ENCODE measurements around the gene SGCD. TPM values are rescaled to one million over a fixed set of nuclear protein-coding genes. Genes with fewer than 3 reads are reported as not detected.

Gene SGCD
- total and polyA plus RNA-seq, 3 donors from 2014 or later, result 2.8 to 6.1 (median 5.0) TPM

- Histone ChIP-seq H3K27me3 (no peaks in the 10 kb centered on the region), H3K27ac (no peak overlapping the region), H3K4me1 (no peaks in the 10 kb centered on the region), H3K36me3 (ENCODE audit: low read depth, missing control alignments) (no peaks in the 10 kb centered on the region), H3K4me3 (no peak overlapping the region), H3K9me3 (no peaks in the 10 kb centered on the region)
- 90 to 91% methylated on average over 3 of the region's 3 CpGs for WGBS, 2 donors
- DNase-seq, result no peak
- intact Hi-C loops (cut with DNase I; ENCODE audit: low total_unique reads), result no loop called here
- TF ChIP-seq POLR2A (IDR thresholded peaks at IDR 0.05), result no peak
- TF ChIP-seq, protein P1, sequence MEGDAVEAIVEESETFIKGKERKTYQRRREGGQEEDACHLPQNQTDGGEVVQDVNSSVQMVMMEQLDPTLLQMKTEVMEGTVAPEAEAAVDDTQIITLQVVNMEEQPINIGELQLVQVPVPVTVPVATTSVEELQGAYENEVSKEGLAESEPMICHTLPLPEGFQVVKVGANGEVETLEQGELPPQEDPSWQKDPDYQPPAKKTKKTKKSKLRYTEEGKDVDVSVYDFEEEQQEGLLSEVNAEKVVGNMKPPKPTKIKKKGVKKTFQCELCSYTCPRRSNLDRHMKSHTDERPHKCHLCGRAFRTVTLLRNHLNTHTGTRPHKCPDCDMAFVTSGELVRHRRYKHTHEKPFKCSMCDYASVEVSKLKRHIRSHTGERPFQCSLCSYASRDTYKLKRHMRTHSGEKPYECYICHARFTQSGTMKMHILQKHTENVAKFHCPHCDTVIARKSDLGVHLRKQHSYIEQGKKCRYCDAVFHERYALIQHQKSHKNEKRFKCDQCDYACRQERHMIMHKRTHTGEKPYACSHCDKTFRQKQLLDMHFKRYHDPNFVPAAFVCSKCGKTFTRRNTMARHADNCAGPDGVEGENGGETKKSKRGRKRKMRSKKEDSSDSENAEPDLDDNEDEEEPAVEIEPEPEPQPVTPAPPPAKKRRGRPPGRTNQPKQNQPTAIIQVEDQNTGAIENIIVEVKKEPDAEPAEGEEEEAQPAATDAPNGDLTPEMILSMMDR (IDR thresholded peaks at IDR 0.05), result no peak
Measured at GRCh38 chr5:156667616-156668015, 340.7 kb downstream of the SGCD start.

- TF ChIP-seq POLR2A (IDR thresholded peaks at IDR 0.05), result no peak
- TF ChIP-seq, protein P1 (IDR thresholded peaks at IDR 0.05), result no peak
- Histone ChIP-seq H3K4me1 (no peaks in the 10 kb centered on the region), H3K27me3 (no peaks in the 10 kb centered on the region), H3K9me3 (no peaks in the 10 kb centered on the region), H3K27ac (no peak overlapping the region), H3K36me3 (ENCODE audit: low read depth, missing control alignments) (no peaks in the 10 kb centered on the region), H3K4me3 (no peak overlapping the region)
- intact Hi-C loops (cut with DNase I; ENCODE audit: low total_unique reads), result no loop called here
- DNase-seq, result no peak
Measured at GRCh38 chr5:156669416-156669815, 342.5 kb downstream of the SGCD start.

DNA sequence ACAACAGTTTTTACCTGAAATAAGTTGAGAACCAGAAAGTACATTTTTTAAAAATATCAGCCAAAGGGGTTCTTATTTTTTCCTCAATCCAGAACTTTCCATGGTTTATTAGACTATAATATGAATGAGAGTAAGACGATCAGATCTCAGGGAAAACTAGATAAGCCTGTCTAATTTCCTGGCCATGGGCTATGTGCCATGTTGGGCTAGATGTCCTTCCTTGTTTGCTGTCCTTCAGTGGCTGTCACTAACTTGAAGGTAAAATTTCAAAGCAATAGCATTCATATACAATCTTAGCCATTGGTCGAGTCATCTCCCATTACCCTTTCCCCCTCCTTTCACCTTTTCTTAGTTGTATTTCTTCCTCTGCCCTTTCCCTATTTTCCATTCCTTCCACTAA is 343.7 kb downstream of the SGCD start:
- no peaks in the 10 kb centered on the region for H3K9me3 ChIP-seq
- H3K27me3 ChIP-seq, result no peaks in the 10 kb centered on the region
- WGBS, 2 donors, result 74 to 82% methylated on average over 2 of the region's 2 CpGs
- H3K4me1 ChIP-seq, result no peaks in the 10 kb centered on the region
- intact Hi-C loops (cut with DNase I; ENCODE audit: low total_unique reads), result no loop called here
- no peaks in the 10 kb centered on the region for H3K36me3 ChIP-seq (ENCODE audit: low read depth, missing control alignments)
- DNase-seq, result no peak
- no peak overlapping the region for H3K27ac ChIP-seq
- no peak overlapping the region for H3K4me3 ChIP-seq
- no peak for TF ChIP-seq POLR2A (IDR thresholded peaks at IDR 0.05)
- TF ChIP-seq, protein P1 (IDR thresholded peaks at IDR 0.05), result no peak

GRCh38 chr5:156675395-156675794 is 348.4 kb downstream of the SGCD start:
- intact Hi-C loops (cut with DNase I; ENCODE audit: low total_unique reads), result no loop called here
- no peaks in the 10 kb centered on the region for H3K9me3 ChIP-seq
- TF ChIP-seq, protein P1 (IDR thresholded peaks at IDR 0.05), result no peak
- no peak for TF ChIP-seq POLR2A (IDR thresholded peaks at IDR 0.05)
- H3K27me3 ChIP-seq, result no peaks in the 10 kb centered on the region
- H3K27ac ChIP-seq, result no peak overlapping the region
- DNase-seq, result no peak
- no peaks in the 10 kb centered on the region for H3K36me3 ChIP-seq (ENCODE audit: low read depth, missing control alignments)
- H3K4me3 ChIP-seq, result no peak overlapping the region
- no peaks in the 10 kb centered on the region for H3K4me1 ChIP-seq

GRCh38 chr5:156677963-156678362 is 351.0 kb downstream of the SGCD start:
- no peak overlapping the region for H3K27ac ChIP-seq
- no peaks in the 10 kb centered on the region for H3K4me1 ChIP-seq
- no peak for DNase-seq
- no peaks in the 10 kb centered on the region for H3K36me3 ChIP-seq (ENCODE audit: low read depth, missing control alignments)
- H3K27me3 ChIP-seq, result no peaks in the 10 kb centered on the region
- H3K9me3 ChIP-seq, result no peaks in the 10 kb centered on the region
- TF ChIP-seq, protein P1 (IDR thresholded peaks at IDR 0.05), result no peak
- no peak for TF ChIP-seq POLR2A (IDR thresholded peaks at IDR 0.05)
- no peak overlapping the region for H3K4me3 ChIP-seq
- WGBS, 2 donors, result 88 to 96% methylated on average over 1 of the region's 1 CpG
- intact Hi-C loops (cut with DNase I; ENCODE audit: low total_unique reads), result no loop called here
